Astrocyte of the spinal cord (primary cell): ENCODE measurements around the gene GABRB1.
A peak's percentile ranks its signal among the peaks of the same experiment; 100 is the strongest.

ENCODE experiments used
- DNase-seq: peaks from one replicate; pipeline ENCODE4 v3.0.0; 2011; ENCODE audit warnings: low read depth, low spot score
- H3K4me3 ChIP-seq: 2 replicates; pipeline ENCODE4 v1.5.1; 2011; ENCODE audit warnings: low read depth, mild to moderate bottlenecking, low read length, moderate library complexity
- in situ Hi-C: cut with HindIII; loops from 2 replicates; pipeline ENCODE4 v1.10.0; 2017; ENCODE audit warnings: low sequenced_read_pairs
- TF ChIP-seq, protein P1 (sequence below): IDR thresholded peaks from 2 replicates; pipeline ENCODE4 v1.5.1; 2012; ENCODE audit warnings: low read depth, mild to moderate bottlenecking, low read length, inconsistent platforms

The GABRB1 gene

DNA sequence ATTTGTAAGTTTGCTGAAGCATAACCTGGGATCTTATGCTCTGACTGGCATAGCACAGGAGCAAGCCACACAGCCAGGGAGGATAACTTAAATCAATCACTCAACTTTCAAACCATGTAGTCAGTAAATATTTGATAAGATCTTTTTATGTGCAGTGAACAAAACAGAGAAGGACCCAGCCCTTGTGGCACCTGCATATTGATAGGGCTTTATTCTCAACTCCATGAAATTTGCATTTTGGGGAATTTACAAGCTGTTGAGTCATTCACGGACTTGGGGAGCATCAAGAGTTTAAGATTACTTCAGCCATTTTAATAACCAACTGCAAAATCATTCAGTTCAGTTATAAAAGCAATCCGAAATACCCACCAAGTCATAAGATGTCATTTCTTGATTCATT lies 309.5 kb downstream of the GABRB1 start:
- DNase-seq: no peak
- in situ Hi-C loops: no loop called here
- TF ChIP-seq, protein P1, sequence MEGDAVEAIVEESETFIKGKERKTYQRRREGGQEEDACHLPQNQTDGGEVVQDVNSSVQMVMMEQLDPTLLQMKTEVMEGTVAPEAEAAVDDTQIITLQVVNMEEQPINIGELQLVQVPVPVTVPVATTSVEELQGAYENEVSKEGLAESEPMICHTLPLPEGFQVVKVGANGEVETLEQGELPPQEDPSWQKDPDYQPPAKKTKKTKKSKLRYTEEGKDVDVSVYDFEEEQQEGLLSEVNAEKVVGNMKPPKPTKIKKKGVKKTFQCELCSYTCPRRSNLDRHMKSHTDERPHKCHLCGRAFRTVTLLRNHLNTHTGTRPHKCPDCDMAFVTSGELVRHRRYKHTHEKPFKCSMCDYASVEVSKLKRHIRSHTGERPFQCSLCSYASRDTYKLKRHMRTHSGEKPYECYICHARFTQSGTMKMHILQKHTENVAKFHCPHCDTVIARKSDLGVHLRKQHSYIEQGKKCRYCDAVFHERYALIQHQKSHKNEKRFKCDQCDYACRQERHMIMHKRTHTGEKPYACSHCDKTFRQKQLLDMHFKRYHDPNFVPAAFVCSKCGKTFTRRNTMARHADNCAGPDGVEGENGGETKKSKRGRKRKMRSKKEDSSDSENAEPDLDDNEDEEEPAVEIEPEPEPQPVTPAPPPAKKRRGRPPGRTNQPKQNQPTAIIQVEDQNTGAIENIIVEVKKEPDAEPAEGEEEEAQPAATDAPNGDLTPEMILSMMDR: no peak
- no peak overlapping the region for H3K4me3 ChIP-seq

DNA sequence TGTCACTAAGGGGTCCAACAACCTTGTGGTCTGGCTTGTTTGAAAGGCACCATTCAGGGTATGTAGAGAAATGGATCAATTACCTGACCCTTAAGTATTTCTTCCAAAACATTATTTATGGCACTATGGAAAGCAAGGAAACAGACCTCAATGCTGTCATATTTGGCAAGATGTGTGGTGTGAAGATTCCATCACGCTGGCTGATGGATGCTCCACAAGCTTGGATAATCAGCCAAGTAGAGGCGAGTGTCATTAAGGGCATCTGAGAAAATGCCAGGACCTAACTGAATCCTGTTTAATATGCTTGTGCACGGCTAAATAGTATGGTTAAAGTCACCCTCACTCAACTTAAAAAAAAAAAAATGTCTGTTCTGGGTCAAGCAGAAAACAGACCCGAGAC lies 311.4 kb downstream of the GABRB1 start:
- DNase-seq: no peak
- in situ Hi-C loops: no loop called here
- TF ChIP-seq, protein P1: no peak
- no peak overlapping the region for H3K4me3 ChIP-seq

DNA sequence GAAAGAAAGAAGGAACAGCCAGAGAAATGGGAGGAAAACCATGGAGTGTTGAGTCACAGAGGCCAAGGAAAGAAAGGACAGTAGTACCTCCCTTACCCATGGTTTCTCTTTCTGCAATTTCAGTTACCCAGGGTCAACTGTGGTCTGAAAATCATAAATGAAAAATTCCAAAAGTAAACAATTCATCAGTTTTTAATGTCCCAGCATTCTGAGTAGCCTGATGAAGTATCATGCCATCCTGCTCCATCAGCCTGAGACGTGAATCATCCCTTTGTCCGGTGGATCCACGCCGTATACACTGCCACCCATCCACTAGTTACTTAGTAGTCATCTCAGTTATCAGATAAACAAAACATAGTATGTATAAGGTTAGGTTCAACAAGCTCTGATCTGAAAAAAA lies 318.0 kb downstream of the GABRB1 start:
- TF ChIP-seq, protein P1: no peak
- in situ Hi-C loops: no loop called here
- H3K4me3 ChIP-seq: no peak overlapping the region
- peak; percentile 66 for DNase-seq

DNA sequence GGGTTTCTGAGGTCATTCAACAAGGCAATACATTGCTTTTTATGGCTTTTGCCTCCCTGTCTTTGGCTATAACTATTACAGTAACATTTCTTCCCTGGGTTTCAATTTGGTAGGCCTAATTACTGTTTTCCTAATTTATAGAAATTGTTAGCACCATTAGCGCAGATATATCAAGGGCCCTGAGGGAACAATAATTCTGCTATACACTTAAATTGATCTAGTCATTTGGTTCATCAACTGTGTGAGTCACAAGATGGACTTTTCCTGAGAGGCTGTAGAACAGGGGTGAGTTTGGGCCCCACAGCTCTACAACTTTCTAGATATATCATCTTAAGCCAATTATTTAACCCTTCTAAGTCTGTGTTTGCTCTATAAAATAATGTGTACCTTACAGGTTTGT lies 324.2 kb downstream of the GABRB1 start:
- TF ChIP-seq, protein P1: no peak
- H3K4me3 ChIP-seq: no peak overlapping the region
- in situ Hi-C loops: no loop called here
- DNase-seq: no peak

DNA sequence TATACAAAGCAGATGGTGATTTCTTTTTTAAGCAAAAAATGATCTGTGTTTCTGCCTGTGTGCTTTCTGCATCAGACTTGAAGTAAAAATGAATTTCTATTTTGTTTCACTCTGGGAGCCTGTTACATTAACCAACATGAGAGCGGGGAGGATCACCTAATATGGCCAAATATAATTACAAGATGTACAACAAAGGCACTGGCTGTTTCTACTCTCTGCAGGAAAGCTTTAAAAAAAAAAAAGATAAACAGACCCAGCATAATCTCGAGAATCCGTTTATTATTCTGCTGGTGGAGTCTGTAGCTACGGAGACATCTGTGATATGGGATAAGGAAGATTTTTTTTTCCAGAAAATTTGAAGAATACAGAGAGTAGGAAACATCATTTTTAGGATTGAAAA lies 328.5 kb downstream of the GABRB1 start:
- TF ChIP-seq, protein P1: no peak
- DNase-seq: peak; percentile 25
- in situ Hi-C loops: no loop called here
- H3K4me3 ChIP-seq: no peak overlapping the region

DNA sequence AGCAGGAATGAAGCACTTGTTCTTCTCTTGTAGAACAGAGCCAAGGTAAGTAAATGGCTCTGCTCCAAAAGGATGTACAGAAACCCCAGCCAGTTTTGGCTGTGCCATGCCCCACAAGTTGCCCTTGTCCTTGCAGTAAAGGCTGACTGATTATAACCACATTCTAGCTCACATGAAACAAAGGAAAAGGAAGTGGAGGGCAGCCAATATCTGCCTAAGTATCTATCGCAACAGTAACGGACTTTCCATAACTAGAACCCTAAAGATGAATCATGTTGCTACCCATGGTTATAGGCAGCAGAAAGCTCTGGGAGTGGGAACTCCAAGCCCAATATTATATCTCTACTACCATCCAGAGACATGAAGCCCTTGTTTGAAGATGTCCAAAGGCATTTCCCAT lies 336.4 kb downstream of the GABRB1 start:
- H3K4me3 ChIP-seq: no peak overlapping the region
- in situ Hi-C loops: no loop called here
- TF ChIP-seq, protein P1: no peak

DNA sequence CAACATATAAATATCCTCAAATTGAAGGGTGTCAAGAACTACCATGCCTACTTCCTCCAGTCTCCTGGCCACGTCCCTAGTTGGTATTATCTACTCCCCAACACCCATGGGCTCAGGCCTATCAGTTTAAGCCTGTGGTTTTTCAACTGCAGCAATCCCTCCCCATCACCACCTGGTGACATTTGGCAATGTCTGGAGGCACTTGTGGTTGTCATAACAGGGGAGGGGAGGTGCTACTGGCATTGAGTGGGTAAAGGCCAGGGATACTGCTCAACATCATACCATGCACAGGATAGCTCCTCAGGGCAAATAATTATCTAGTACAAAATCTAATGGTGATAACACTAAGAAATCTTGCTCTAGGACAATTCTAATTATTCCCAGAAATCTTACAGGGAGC lies 336.8 kb downstream of the GABRB1 start:
- in situ Hi-C loops: no loop called here
- no peak for DNase-seq
- TF ChIP-seq, protein P1: no peak
- no peak overlapping the region for H3K4me3 ChIP-seq

More for the DNA sequence above, 336.4 kb downstream of the GABRB1 start:
- DNase-seq: no peak
